ENCODE data around the gene TMCO5A. TPM values are rescaled to one million over a fixed set of nuclear protein-coding genes. Genes with fewer than 3 reads are reported as not detected.

Gene TMCO5A
- not detected for total RNA-seq
- not detected for polyA plus RNA-seq

GRCh38 chr15:37934340-37934739 is at the start of gene TMCO5A:
Gene TMCO5A, plus strand, starts transcription at chr15:37934640. Its CDS starts 1,684 bp downstream, at chr15:37936324.
- no peaks in the 10 kb centered on the region for H3K9me3 ChIP-seq (ENCODE audit: control insufficient read depth in 1 of 2, low read length in 2 of 2)
- H3K36me3 ChIP-seq (ENCODE audit: insufficient read depth, low read length), result no peaks in the 10 kb centered on the region
- Mint-ChIP-seq H3K4me1 (no peaks in the 10 kb centered on the region), H3K27ac (no peak within 1 kb of the TSS), H3K36me3 (no peaks in the 10 kb centered on the region), H3K9me3 (peaks cover 0 to 4% (median 0%) of the 10 kb centered on the region in 8 donors), H3K27me3 (peaks cover 3 to 6% of the 10 kb centered on the region in 2 donors), H3K4me3 (no peak within 1 kb of the TSS)
- no peak within 1 kb of the TSS for H3K27ac ChIP-seq (ENCODE audit: low read depth, low read length)
- H3K4me1 ChIP-seq (ENCODE audit: insufficient read depth, low read length), result no peaks in the 10 kb centered on the region
- no peaks in the 10 kb centered on the region for H3K27me3 ChIP-seq (ENCODE audit: insufficient read depth, low read length)
- ChIA-PET POLR2A (ENCODE audit: partially characterized antibody) (no interaction called here), CTCF (ENCODE audit: partially characterized antibody) (no interaction called here)
- no peak for DNase-seq
- intact Hi-C loops (cut with micrococcal nuclease), result no loop called here
- no peak within 1 kb of the TSS for H3K4me3 ChIP-seq (ENCODE audit: low read length in 2 of 2)

GRCh38 chr15:37885651-37886050 is 48.8 kb upstream of the TMCO5A start:
- H3K27ac ChIP-seq (ENCODE audit: low read depth, low read length), result no peak overlapping the region
- H3K36me3 Mint-ChIP-seq, result no peaks in the 10 kb centered on the region
- intact Hi-C loops (cut with micrococcal nuclease), result no loop called here
- no peak overlapping the region for H3K27ac Mint-ChIP-seq
- ChIA-PET POLR2A (ENCODE audit: partially characterized antibody) (no interaction called here), CTCF (ENCODE audit: partially characterized antibody) (no interaction called here)
- no peak overlapping the region for H3K4me3 Mint-ChIP-seq
- no peaks in the 10 kb centered on the region for H3K4me1 Mint-ChIP-seq
- H3K4me1 ChIP-seq (ENCODE audit: insufficient read depth, low read length), result no peaks in the 10 kb centered on the region
- H3K27me3 ChIP-seq (ENCODE audit: insufficient read depth, low read length), result peaks cover 5% of the 10 kb centered on the region
- peaks cover under 1 to 6% of the 10 kb centered on the region in 2 donors for H3K27me3 Mint-ChIP-seq
- H3K9me3 ChIP-seq (ENCODE audit: control insufficient read depth in 1 of 2, low read length in 2 of 2), result no peaks in the 10 kb centered on the region
- H3K9me3 Mint-ChIP-seq, result peaks cover 0 to 1% (median 0%) of the 10 kb centered on the region in 8 donors
- no peak for DNase-seq
- H3K36me3 ChIP-seq (ENCODE audit: insufficient read depth, low read length), result no peaks in the 10 kb centered on the region
- no peak overlapping the region for H3K4me3 ChIP-seq (ENCODE audit: low read length in 2 of 2)

- peaks cover 0 to 1% (median 0%) of the 10 kb centered on the region in 8 donors for H3K9me3 Mint-ChIP-seq
- Histone ChIP-seq H3K36me3 (ENCODE audit: insufficient read depth, low read length) (no peaks in the 10 kb centered on the region), H3K4me1 (ENCODE audit: insufficient read depth, low read length) (no peaks in the 10 kb centered on the region), H3K27ac (ENCODE audit: low read depth, low read length) (no peak overlapping the region), H3K27me3 (ENCODE audit: insufficient read depth, low read length) (no peaks in the 10 kb centered on the region), H3K4me3 (ENCODE audit: low read length in 2 of 2) (no peak overlapping the region), H3K9me3 (ENCODE audit: control insufficient read depth in 1 of 2, low read length in 2 of 2) (no peaks in the 10 kb centered on the region)
- no peak for DNase-seq
- POLR2A ChIA-PET (ENCODE audit: partially characterized antibody), result no interaction called here
- intact Hi-C loops (cut with micrococcal nuclease), result no loop called here
- H3K36me3 Mint-ChIP-seq, result no peaks in the 10 kb centered on the region
- H3K4me1 Mint-ChIP-seq, result no peaks in the 10 kb centered on the region
- CTCF ChIA-PET (ENCODE audit: partially characterized antibody), result interaction anchor here (1.0 kb wide), 1 partner anchor 9 kb away, joined by 4 read pairs; no protein-coding TSS in a partner anchor
- H3K27me3 Mint-ChIP-seq, result peaks cover 0 to 6% of the 10 kb centered on the region in 2 donors
- H3K27ac Mint-ChIP-seq, result no peak overlapping the region
- H3K4me3 Mint-ChIP-seq, result no peak overlapping the region
Measured at GRCh38 chr15:37888356-37888755, 46.1 kb upstream of the TMCO5A start.

- Histone ChIP-seq H3K4me1 (ENCODE audit: insufficient read depth, low read length) (no peaks in the 10 kb centered on the region), H3K27ac (ENCODE audit: low read depth, low read length) (no peak overlapping the region), H3K27me3 (ENCODE audit: insufficient read depth, low read length) (no peaks in the 10 kb centered on the region), H3K4me3 (ENCODE audit: low read length in 2 of 2) (no peak overlapping the region), H3K9me3 (ENCODE audit: control insufficient read depth in 1 of 2, low read length in 2 of 2) (no peaks in the 10 kb centered on the region), H3K36me3 (ENCODE audit: insufficient read depth, low read length) (no peaks in the 10 kb centered on the region)
- H3K27me3 Mint-ChIP-seq, result no peaks in the 10 kb centered on the region
- H3K4me1 Mint-ChIP-seq, result no peaks in the 10 kb centered on the region
- DNase-seq, result no peak
- peaks cover 0 to 1% (median 0%) of the 10 kb centered on the region in 8 donors for H3K9me3 Mint-ChIP-seq
- ChIA-PET CTCF (ENCODE audit: partially characterized antibody) (interaction anchor here (0.7 to 1.3 kb wide), 2 partner anchors 10 to 15 kb away, joined by 3 read pairs; no protein-coding TSS in a partner anchor), POLR2A (ENCODE audit: partially characterized antibody) (no interaction called here)
- H3K36me3 Mint-ChIP-seq, result no peaks in the 10 kb centered on the region
- no peak overlapping the region for H3K27ac Mint-ChIP-seq
- intact Hi-C loops (cut with micrococcal nuclease), result loop anchor here (2.0 kb wide), 1 partner anchor 463 kb away; no protein-coding TSS in a partner anchor
- H3K4me3 Mint-ChIP-seq, result no peak overlapping the region
Measured at GRCh38 chr15:37891766-37892368, 42.6 kb upstream of the TMCO5A start.

- H3K36me3 Mint-ChIP-seq, result no peaks in the 10 kb centered on the region
- intact Hi-C loops (cut with micrococcal nuclease), result no loop called here
- CTCF ChIA-PET (ENCODE audit: partially characterized antibody), result no interaction called here
Measured at GRCh38 chr15:37893309-37893708, 41.1 kb upstream of the TMCO5A start.

GRCh38 chr15:37898362-37898761 is 36.1 kb upstream of the TMCO5A start:
- Mint-ChIP-seq H3K36me3 (no peaks in the 10 kb centered on the region), H3K27ac (no peak overlapping the region), H3K4me1 (no peaks in the 10 kb centered on the region), H3K27me3 (peaks cover 0 to 1% of the 10 kb centered on the region in 2 donors), H3K9me3 (peaks cover 0 to 1% (median 0%) of the 10 kb centered on the region in 8 donors), H3K4me3 (no peak overlapping the region)
- no peak overlapping the region for H3K27ac ChIP-seq (ENCODE audit: low read depth, low read length)
- H3K4me1 ChIP-seq (ENCODE audit: insufficient read depth, low read length), result no peaks in the 10 kb centered on the region
- no peak overlapping the region for H3K4me3 ChIP-seq (ENCODE audit: low read length in 2 of 2)
- no peaks in the 10 kb centered on the region for H3K9me3 ChIP-seq (ENCODE audit: control insufficient read depth in 1 of 2, low read length in 2 of 2)
- ChIA-PET CTCF (ENCODE audit: partially characterized antibody) (no interaction called here), POLR2A (ENCODE audit: partially characterized antibody) (no interaction called here)
- H3K36me3 ChIP-seq (ENCODE audit: insufficient read depth, low read length), result no peaks in the 10 kb centered on the region
- intact Hi-C loops (cut with micrococcal nuclease), result no loop called here
- DNase-seq, result no peak
- H3K27me3 ChIP-seq (ENCODE audit: insufficient read depth, low read length), result no peaks in the 10 kb centered on the region

More at GRCh38 chr15:37893309-37893708, 41.1 kb upstream of the TMCO5A start:
- Mint-ChIP-seq H3K4me1 (no peaks in the 10 kb centered on the region), H3K27ac (no peak overlapping the region), H3K9me3 (no peaks in the 10 kb centered on the region), H3K4me3 (no peak overlapping the region), H3K27me3 (no peaks in the 10 kb centered on the region)
- H3K27me3 ChIP-seq (ENCODE audit: insufficient read depth, low read length), result no peaks in the 10 kb centered on the region
- H3K9me3 ChIP-seq (ENCODE audit: control insufficient read depth in 1 of 2, low read length in 2 of 2), result no peaks in the 10 kb centered on the region
- POLR2A ChIA-PET (ENCODE audit: partially characterized antibody), result no interaction called here
- no peaks in the 10 kb centered on the region for H3K36me3 ChIP-seq (ENCODE audit: insufficient read depth, low read length)
- no peak overlapping the region for H3K4me3 ChIP-seq (ENCODE audit: low read length in 2 of 2)
- no peak for DNase-seq
- H3K4me1 ChIP-seq (ENCODE audit: insufficient read depth, low read length), result no peaks in the 10 kb centered on the region
- H3K27ac ChIP-seq (ENCODE audit: low read depth, low read length), result no peak overlapping the region

GRCh38 chr15:37900326-37901221 is 33.9 kb upstream of the TMCO5A start:
- Histone ChIP-seq H3K4me3 (ENCODE audit: low read length in 2 of 2) (no peak overlapping the region), H3K4me1 (ENCODE audit: insufficient read depth, low read length) (no peaks in the 10 kb centered on the region), H3K27ac (ENCODE audit: low read depth, low read length) (no peak overlapping the region), H3K27me3 (ENCODE audit: insufficient read depth, low read length) (no peaks in the 10 kb centered on the region), H3K9me3 (ENCODE audit: control insufficient read depth in 1 of 2, low read length in 2 of 2) (no peaks in the 10 kb centered on the region), H3K36me3 (ENCODE audit: insufficient read depth, low read length) (no peaks in the 10 kb centered on the region)
- H3K4me3 Mint-ChIP-seq, result no peak overlapping the region
- intact Hi-C loops (cut with micrococcal nuclease), result no loop called here
- peaks cover 0 to 1% of the 10 kb centered on the region in 2 donors for H3K27me3 Mint-ChIP-seq
- peaks cover 0 to 1% (median 0%) of the 10 kb centered on the region in 8 donors for H3K9me3 Mint-ChIP-seq
- DNase-seq, result no peak
- no peaks in the 10 kb centered on the region for H3K4me1 Mint-ChIP-seq
- POLR2A ChIA-PET (ENCODE audit: partially characterized antibody), result no interaction called here
- H3K36me3 Mint-ChIP-seq, result no peaks in the 10 kb centered on the region
- H3K27ac Mint-ChIP-seq, result no peak overlapping the region
- CTCF ChIA-PET (ENCODE audit: partially characterized antibody), result no interaction called here
